Fibroblast of mammary gland (primary cell): ENCODE data around the gene YJEFN3.

Experiments used
- DNase-seq: peaks from one replicate; pipeline ENCODE4 v3.0.0-alpha.2; 2010; ENCODE audit warnings: low read depth
- H3K4me3 ChIP-seq: 2 replicates; pipeline ENCODE4 v1.5.1; 2011; ENCODE audit warnings: low read depth, mild to moderate bottlenecking, low read length, moderate library complexity; ENCODE audit not compliant: control insufficient read depth
- TF ChIP-seq, protein P1 (sequence below): conservative IDR thresholded peaks from 2 replicates; pipeline ENCODE4 v1.5.1; 2011; ENCODE audit warnings: low read depth, low read length, inconsistent platforms; ENCODE audit not compliant: control insufficient read depth, insufficient read depth

YJEFN3 gene

GRCh38 chr19:19490214-19490968 lies 38.3 kb upstream of the YJEFN3 start:
- peak; percentile 86 for DNase-seq
- H3K4me3 ChIP-seq = no peak overlapping the region
- TF ChIP-seq, protein P1, sequence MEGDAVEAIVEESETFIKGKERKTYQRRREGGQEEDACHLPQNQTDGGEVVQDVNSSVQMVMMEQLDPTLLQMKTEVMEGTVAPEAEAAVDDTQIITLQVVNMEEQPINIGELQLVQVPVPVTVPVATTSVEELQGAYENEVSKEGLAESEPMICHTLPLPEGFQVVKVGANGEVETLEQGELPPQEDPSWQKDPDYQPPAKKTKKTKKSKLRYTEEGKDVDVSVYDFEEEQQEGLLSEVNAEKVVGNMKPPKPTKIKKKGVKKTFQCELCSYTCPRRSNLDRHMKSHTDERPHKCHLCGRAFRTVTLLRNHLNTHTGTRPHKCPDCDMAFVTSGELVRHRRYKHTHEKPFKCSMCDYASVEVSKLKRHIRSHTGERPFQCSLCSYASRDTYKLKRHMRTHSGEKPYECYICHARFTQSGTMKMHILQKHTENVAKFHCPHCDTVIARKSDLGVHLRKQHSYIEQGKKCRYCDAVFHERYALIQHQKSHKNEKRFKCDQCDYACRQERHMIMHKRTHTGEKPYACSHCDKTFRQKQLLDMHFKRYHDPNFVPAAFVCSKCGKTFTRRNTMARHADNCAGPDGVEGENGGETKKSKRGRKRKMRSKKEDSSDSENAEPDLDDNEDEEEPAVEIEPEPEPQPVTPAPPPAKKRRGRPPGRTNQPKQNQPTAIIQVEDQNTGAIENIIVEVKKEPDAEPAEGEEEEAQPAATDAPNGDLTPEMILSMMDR = peak; percentile 83

DNA sequence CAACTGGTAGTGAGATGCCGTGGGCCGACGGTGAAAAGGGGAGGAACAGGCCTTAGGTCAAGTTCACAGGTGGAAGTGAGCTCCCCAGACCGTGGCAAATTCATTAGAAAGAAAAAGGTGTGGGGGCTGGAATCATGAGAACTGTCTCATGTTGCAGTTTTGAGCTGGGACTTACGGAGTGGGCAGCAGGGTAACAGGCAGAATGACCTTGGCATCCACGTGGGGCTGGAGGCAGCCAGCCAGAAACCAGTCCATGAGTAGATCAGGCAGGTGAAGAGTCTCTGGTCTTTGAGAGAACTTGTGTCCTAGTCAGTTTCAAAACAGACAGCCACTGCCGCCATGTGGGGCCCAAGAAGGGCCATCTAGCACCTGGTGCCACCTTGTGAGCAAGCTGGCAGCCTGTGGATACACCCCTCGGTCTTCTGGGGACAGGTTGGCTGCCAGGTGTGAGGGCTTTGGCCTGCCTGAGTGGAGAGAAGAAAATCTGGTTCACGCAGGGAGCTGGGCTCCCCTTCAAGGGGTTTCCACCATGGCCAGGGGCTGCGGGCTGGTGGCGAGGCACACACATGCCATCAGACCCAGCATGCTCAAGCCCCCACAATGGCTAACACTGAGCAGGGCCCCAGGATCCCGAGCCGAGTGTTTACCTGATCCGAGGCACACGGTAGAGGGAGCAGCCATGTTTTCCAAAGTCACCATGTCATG lies 37.2 kb upstream of the YJEFN3 start:
- TF ChIP-seq, protein P1 = no peak
- no peak overlapping the region for H3K4me3 ChIP-seq
- DNase-seq = no peak

- DNase-seq = no peak
- TF ChIP-seq, protein P1 = no peak
These were observed 36.6 kb upstream of the YJEFN3 start for GRCh38 chr19:19492026-19492610.

GRCh38 chr19:19493841-19494546 lies 34.7 kb upstream of the YJEFN3 start:
- TF ChIP-seq, protein P1 = no peak
- no peak overlapping the region for H3K4me3 ChIP-seq
- DNase-seq = no peak

More at GRCh38 chr19:19492026-19492610, 36.6 kb upstream of the YJEFN3 start:
- no peak overlapping the region for H3K4me3 ChIP-seq

- H3K4me3 ChIP-seq = no peak overlapping the region
- DNase-seq = no peak
- TF ChIP-seq, protein P1 = no peak
These were observed 32.8 kb upstream of the YJEFN3 start for GRCh38 chr19:19495614-19496603.
